OCI-M2 (cell line): ENCODE results near the gene ITGA7.

Source experiments
- DNase-seq: peaks from one replicate; lab custom pipeline; 2025; ENCODE audit not compliant: unreplicated experiment; lab: John Stamatoyannopoulos, UW

The ITGA7 gene

GRCh38 chr12:55720071-55720564, 12.4 kb upstream of the ITGA7 start, which contains the start of gene RDH5:
TSS of gene RDH5 (plus strand) at chr12:55720393. CDS start at chr12:55721185, 792 bp downstream.
- no peak for DNase-seq

DNA sequence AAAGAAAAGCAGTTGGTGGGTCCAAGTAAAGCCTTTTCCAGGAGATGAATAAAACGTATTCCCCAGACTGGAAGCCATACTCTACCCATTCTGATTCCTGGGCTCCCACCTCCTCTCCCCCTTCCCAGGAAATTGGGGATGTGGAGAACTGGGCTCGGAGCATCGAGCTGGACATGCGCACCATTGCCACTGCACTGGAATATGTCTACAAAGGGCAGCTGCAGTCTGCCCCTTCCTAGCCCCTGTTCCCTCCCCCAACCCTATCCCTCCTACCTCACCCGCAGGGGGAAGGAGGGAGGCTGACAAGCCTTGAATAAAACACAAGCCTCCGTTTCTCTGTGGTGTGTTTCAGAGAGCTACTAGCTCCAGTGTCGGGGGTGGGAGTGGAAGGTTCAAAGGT, 11.7 kb upstream of the ITGA7 start:
- no peak for DNase-seq

DNA sequence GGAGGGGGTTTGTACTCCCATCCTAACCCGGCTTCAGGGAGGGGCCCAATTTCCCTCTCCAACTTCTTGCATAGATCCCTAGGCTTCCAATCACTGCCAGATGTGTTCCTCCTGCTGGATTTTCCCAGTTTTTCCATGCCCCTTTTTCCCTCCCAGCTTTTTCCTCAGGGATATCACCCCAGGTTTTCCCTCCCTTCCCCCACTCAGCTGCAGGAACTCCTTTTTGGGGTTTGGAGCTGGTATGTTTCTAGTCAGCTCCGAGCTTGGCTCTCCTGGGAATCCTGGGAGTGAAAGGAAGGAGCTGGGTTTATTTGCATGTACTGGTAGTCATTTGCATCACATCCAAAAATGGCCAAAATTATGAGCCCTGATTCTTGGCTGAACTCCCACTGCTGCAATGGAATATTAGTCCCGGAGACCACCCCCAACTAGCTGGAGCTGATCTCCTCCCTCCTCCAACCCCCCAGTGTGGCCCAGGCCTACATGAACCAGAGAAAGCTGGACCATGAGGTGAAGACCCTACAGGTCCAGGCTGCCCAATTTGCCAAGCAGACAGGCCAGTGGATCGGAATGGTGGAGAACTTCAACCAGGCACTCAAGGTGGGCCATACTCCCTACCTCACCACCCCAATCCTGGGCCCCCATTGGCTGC, 11.0 kb upstream of the ITGA7 start:
- DNase-seq = no peak

- no peak for DNase-seq
Measured at GRCh38 chr12:55718015-55718414, 10.3 kb upstream of the ITGA7 start.

DNA sequence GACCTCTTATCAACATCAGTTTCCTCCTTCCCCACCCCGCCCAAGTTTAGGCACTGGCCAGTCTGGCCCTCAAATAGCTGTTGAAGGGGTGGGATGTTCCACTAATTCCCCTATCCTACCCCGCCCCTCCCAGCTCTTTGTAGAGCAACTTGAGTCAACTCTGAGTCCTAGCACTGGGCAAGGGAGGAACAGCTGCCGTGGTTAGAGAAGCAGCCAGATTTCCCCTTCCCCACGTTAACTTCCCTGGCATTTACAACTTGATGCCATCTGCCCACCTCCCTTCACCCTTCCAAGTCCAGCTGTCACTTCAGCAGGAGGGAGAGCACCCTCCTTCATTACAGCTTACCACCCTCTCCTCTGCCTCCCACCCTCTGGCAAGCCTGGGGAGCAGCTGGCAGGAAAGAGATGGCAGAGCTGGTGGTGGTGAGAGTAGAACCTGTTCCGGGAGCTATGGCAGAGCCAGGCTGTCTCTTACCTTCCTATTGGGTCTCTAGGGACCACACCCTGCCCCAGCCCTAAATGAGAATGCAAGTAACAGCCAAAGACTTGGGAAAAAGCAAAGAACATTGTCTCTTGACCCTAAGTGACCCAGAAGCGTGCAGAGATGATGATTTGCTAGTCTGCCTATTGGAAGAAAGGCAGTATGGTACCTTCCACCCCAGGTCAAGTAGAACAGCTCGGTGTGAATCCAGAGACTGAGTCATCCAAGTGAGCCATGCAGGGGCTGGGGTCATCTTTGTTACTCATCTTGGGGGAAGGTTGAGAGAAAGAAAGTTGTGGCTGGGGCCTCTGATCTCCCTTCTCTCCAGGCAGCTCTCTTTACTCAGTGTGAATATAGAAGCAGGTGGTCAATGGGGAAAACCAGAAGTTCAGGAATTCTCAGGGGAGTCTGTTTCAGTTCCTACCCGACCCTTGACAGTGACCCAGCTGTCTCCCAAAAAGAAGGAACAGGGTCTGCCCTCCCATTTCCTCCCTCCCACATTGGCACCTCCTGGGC, 9.6 kb upstream of the ITGA7 start:
- no peak for DNase-seq

DNA sequence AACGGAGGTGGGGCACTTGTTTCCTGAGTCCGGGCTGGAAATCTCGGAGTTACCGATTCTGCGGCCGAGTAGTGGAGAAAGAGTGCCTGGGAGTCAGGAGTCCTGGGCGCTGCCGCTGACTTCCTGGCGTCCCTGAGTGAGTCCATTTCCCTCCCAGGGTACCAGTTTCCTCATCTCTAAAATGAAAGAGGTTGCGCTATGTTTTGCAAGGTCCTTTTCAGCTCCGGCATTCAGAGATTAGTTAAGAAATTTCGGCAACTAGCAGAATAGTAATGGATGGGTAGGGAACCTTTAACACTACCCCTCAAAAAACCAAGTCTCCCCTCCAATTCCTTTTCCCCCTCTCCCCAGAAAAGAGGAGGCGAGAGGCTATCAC, 8.9 kb upstream of the ITGA7 start:
- no peak for DNase-seq

GRCh38 chr12:55715833-55716581, 8.3 kb upstream of the ITGA7 start, which contains the start of gene BLOC1S1:
TSS of gene BLOC1S1 (plus strand) at chr12:55716046. CDS start at chr12:55716052, 6 bp downstream.
- DNase-seq = peak; percentile 25

- no peak for DNase-seq
Measured at GRCh38 chr12:55715169-55715764, 7.6 kb upstream of the ITGA7 start.

- DNase-seq = no peak
Measured at GRCh38 chr12:55713721-55714120, 6.0 kb upstream of the ITGA7 start.

GRCh38 chr12:55712700-55713415, 5.2 kb upstream of the ITGA7 start:
- DNase-seq = no peak

GRCh38 chr12:55711786-55712553, 4.3 kb upstream of the ITGA7 start:
- no peak for DNase-seq

- no peak for DNase-seq
Measured at GRCh38 chr12:55708695-55709233, 1.1 kb upstream of the ITGA7 start.

GRCh38 chr12:55707219-55707671, 459 bp downstream of the ITGA7 start:
- no peak for DNase-seq

GRCh38 chr12:55706568-55707218, 1.0 kb downstream of the ITGA7 start:
- DNase-seq = no peak

GRCh38 chr12:55705782-55706402, 1.8 kb downstream of the ITGA7 start:
- DNase-seq = no peak

GRCh38 chr12:55704824-55705718, 2.6 kb downstream of the ITGA7 start:
- DNase-seq = no peak
